Measurements from ENCODE around the gene TMEM208.

DNA sequence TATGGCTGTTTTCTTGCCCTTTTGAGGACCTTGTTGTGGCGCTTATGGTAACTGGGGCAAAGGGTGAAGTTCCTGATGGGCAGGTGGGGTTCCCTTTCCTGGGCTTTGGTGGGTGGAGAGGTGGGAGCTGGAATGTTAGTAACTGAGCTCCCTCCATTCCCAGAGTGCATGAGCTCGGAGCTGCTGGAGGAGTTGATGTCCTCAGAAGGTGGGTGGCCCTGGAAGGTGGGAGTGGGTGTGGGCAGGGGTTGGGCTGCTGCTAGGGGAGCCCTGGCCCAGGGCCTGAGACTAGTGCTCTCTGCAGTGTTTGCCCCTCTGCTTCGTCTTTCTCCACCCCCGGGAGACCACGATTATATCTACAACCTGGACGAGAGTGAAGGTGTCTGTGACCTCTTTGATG is 29.2 kb upstream of the TMEM208 start:
- TF ChIP-seq CTCF (conservative IDR thresholded peaks at IDR 0.05), result no peak
- no peak for TF ChIP-seq ZFX (IDR thresholded peaks at IDR 0.05)
